Activated CD4-positive, alpha-beta T cell treated with anti-CD3 and anti-CD28 coated beads, Interleukin-2, amount 10 ng/mL, durations not matched to agents 24 days and 14 days (primary cell): ENCODE measurements around the gene SRGN. TPM values are rescaled to one million over a fixed set of nuclear protein-coding genes. Genes with fewer than 3 reads are reported as not detected.

Source experiments
- DNase-seq: peaks from one replicate; pipeline ENCODE4 v3.0.0; 2022
- H3K27ac Mint-ChIP-seq: one replicate; pipeline ENCODE4 v1.8.0; 2022; ENCODE audit warnings: mild to moderate bottlenecking, mixed read lengths
- H3K27me3 Mint-ChIP-seq: one replicate; pipeline ENCODE4 v1.8.0; 2022; ENCODE audit warnings: mixed read lengths
- H3K36me3 Mint-ChIP-seq: one replicate; pipeline ENCODE4 v1.8.0; 2022; ENCODE audit warnings: low read depth, mild to moderate bottlenecking, mixed read lengths
- H3K4me1 Mint-ChIP-seq: one replicate; pipeline ENCODE4 v1.8.0; 2021; ENCODE audit warnings: mixed read lengths
- H3K4me3 Mint-ChIP-seq: one replicate; pipeline ENCODE4 v1.8.0; 2022; ENCODE audit warnings: mild to moderate bottlenecking, moderate library complexity, mixed read lengths
- H3K9me3 Mint-ChIP-seq: one replicate; pipeline ENCODE4 v1.8.0; 2021; ENCODE audit warnings: mixed read lengths
- intact Hi-C: fragments of 100-400 bp; cut with micrococcal nuclease; formaldehyde crosslinking; loops from one replicate; pipeline ENCODE4 v1.15.1; 2023
- total RNA-seq: library from RNA; stranded (reverse); gene quantifications from 2 replicates; pipeline ENCODE4 v1.2.3, GENCODE V29; 2022

Gene SRGN
- total RNA-seq, 1 donor from 2014 or later: 996 TPM

GRCh38 chr10:69052736-69053135, 35.2 kb upstream of the SRGN start:
- Mint-ChIP-seq H3K4me1 (peaks cover 62% of the 10 kb centered on the region), H3K9me3 (no peaks in the 10 kb centered on the region), H3K4me3 (no peak overlapping the region), H3K27ac (peak overlapping the region; percentile 22), H3K36me3 (no peaks in the 10 kb centered on the region), H3K27me3 (no peaks in the 10 kb centered on the region)
- intact Hi-C loops: no loop called here
- DNase-seq: no peak

GRCh38 chr10:69055241-69055640, 32.7 kb upstream of the SRGN start:
- DNase-seq: no peak
- H3K27me3 Mint-ChIP-seq: no peaks in the 10 kb centered on the region
- intact Hi-C loops: loop anchor here (1.0 kb wide), 3 partner anchors 10 to 32 kb away; no protein-coding TSS in a partner anchor
- peaks cover 57% of the 10 kb centered on the region for H3K4me1 Mint-ChIP-seq
- no peaks in the 10 kb centered on the region for H3K9me3 Mint-ChIP-seq
- no peaks in the 10 kb centered on the region for H3K36me3 Mint-ChIP-seq
- H3K27ac Mint-ChIP-seq: peak overlapping the region; percentile 67
- no peak overlapping the region for H3K4me3 Mint-ChIP-seq

GRCh38 chr10:69056129-69056528, 31.8 kb upstream of the SRGN start:
- Mint-ChIP-seq H3K36me3 (no peaks in the 10 kb centered on the region), H3K4me3 (peak overlapping the region; percentile 36), H3K4me1 (peaks cover 58% of the 10 kb centered on the region), H3K9me3 (no peaks in the 10 kb centered on the region), H3K27ac (peak overlapping the region; percentile 67), H3K27me3 (no peaks in the 10 kb centered on the region)
- DNase-seq: no peak
- intact Hi-C loops: no loop called here

- peak overlapping the region; percentile 36 for H3K4me3 Mint-ChIP-seq
- no peaks in the 10 kb centered on the region for H3K36me3 Mint-ChIP-seq
- H3K27me3 Mint-ChIP-seq: no peaks in the 10 kb centered on the region
- no peaks in the 10 kb centered on the region for H3K9me3 Mint-ChIP-seq
- peak overlapping the region; percentile 88 for H3K27ac Mint-ChIP-seq
- peaks cover 58% of the 10 kb centered on the region for H3K4me1 Mint-ChIP-seq
- intact Hi-C loops: no loop called here
- DNase-seq: no peak
Measured at GRCh38 chr10:69056536-69057260, 31.2 kb upstream of the SRGN start.

- Mint-ChIP-seq H3K27ac (peak overlapping the region; percentile 88), H3K36me3 (no peaks in the 10 kb centered on the region), H3K4me3 (peak overlapping the region; percentile 44), H3K4me1 (peaks cover 60% of the 10 kb centered on the region), H3K27me3 (no peaks in the 10 kb centered on the region), H3K9me3 (no peaks in the 10 kb centered on the region)
- DNase-seq: no peak
- intact Hi-C loops: no loop called here
Measured at GRCh38 chr10:69057261-69057950, 30.5 kb upstream of the SRGN start.

GRCh38 chr10:69057951-69058297, 30.0 kb upstream of the SRGN start:
- no peaks in the 10 kb centered on the region for H3K27me3 Mint-ChIP-seq
- H3K27ac Mint-ChIP-seq: peak overlapping the region; percentile 88
- H3K9me3 Mint-ChIP-seq: no peaks in the 10 kb centered on the region
- peak overlapping the region; percentile 44 for H3K4me3 Mint-ChIP-seq
- peaks cover 55% of the 10 kb centered on the region for H3K4me1 Mint-ChIP-seq
- intact Hi-C loops: no loop called here
- no peak for DNase-seq
- no peaks in the 10 kb centered on the region for H3K36me3 Mint-ChIP-seq

GRCh38 chr10:69060127-69060798, 27.6 kb upstream of the SRGN start:
- Mint-ChIP-seq H3K4me1 (peaks cover 58% of the 10 kb centered on the region), H3K9me3 (no peaks in the 10 kb centered on the region), H3K27ac (no peak overlapping the region), H3K4me3 (no peak overlapping the region), H3K27me3 (no peaks in the 10 kb centered on the region), H3K36me3 (no peaks in the 10 kb centered on the region)
- intact Hi-C loops: no loop called here
- no peak for DNase-seq

- no peaks in the 10 kb centered on the region for H3K27me3 Mint-ChIP-seq
Measured at GRCh38 chr10:69061305-69062161, 26.4 kb upstream of the SRGN start.

GRCh38 chr10:69062901-69063300, 25.0 kb upstream of the SRGN start:
- H3K4me1 Mint-ChIP-seq: peaks cover 44% of the 10 kb centered on the region
- H3K27ac Mint-ChIP-seq: peak overlapping the region; percentile 4
- intact Hi-C loops: no loop called here

More at GRCh38 chr10:69061305-69062161, 26.4 kb upstream of the SRGN start:
- Mint-ChIP-seq H3K9me3 (peaks cover 4% of the 10 kb centered on the region), H3K27ac (peak overlapping the region; percentile 88), H3K4me3 (peak overlapping the region; percentile 73), H3K4me1 (peaks cover 57% of the 10 kb centered on the region), H3K36me3 (peaks cover 2% of the 10 kb centered on the region)
- peak; percentile 80 for DNase-seq
- intact Hi-C loops: no loop called here

GRCh38 chr10:69064762-69065328, 23.1 kb upstream of the SRGN start:
- Mint-ChIP-seq H3K4me3 (no peak overlapping the region), H3K4me1 (peaks cover 40% of the 10 kb centered on the region), H3K9me3 (peaks cover 4% of the 10 kb centered on the region), H3K36me3 (peaks cover 2% of the 10 kb centered on the region), H3K27me3 (no peaks in the 10 kb centered on the region), H3K27ac (peak overlapping the region; percentile 99)
- intact Hi-C loops: loop anchor here (1.0 to 5.0 kb wide), 3 partner anchors 20 to 38 kb away; no protein-coding TSS in a partner anchor
- DNase-seq: no peak

More at GRCh38 chr10:69062901-69063300, 25.0 kb upstream of the SRGN start:
- Mint-ChIP-seq H3K27me3 (no peaks in the 10 kb centered on the region), H3K4me3 (no peak overlapping the region), H3K36me3 (peaks cover 2% of the 10 kb centered on the region), H3K9me3 (peaks cover 4% of the 10 kb centered on the region)
- DNase-seq: no peak

- H3K4me1 Mint-ChIP-seq: peaks cover 40% of the 10 kb centered on the region
- intact Hi-C loops: loop anchor here (1.0 to 5.0 kb wide), 5 partner anchors 10 to 59 kb away; partner anchors contain the start of gene VPS26A
- peak overlapping the region; percentile 82 for H3K4me3 Mint-ChIP-seq
- peaks cover 2% of the 10 kb centered on the region for H3K36me3 Mint-ChIP-seq
- H3K27me3 Mint-ChIP-seq: no peaks in the 10 kb centered on the region
- peak overlapping the region; percentile 99 for H3K27ac Mint-ChIP-seq
- DNase-seq: peak; percentile 79
- H3K9me3 Mint-ChIP-seq: peaks cover 4% of the 10 kb centered on the region
Measured at GRCh38 chr10:69065406-69066361, 22.2 kb upstream of the SRGN start.

GRCh38 chr10:69067189-69067588, 20.7 kb upstream of the SRGN start:
- Mint-ChIP-seq H3K36me3 (peaks cover 2% of the 10 kb centered on the region), H3K27me3 (no peaks in the 10 kb centered on the region), H3K27ac (no peak overlapping the region), H3K4me1 (peaks cover 26% of the 10 kb centered on the region), H3K9me3 (peaks cover 4% of the 10 kb centered on the region), H3K4me3 (no peak overlapping the region)
- intact Hi-C loops: loop anchor here (2.0 to 5.0 kb wide), 2 partner anchors 40 to 58 kb away; partner anchors contain the start of gene VPS26A
- DNase-seq: no peak
